SK-N-MC (cell line): ENCODE results near the gene SCG5.

Source experiments
- EZH2 ChIP-seq: fragments of 200-600 bp; sonication (generic); IDR thresholded peaks from one replicate; pipeline ENCODE4 v1.6.1; 2017; ENCODE audit warnings: antibody characterized with exemption
- POLR2AphosphoS5 ChIP-seq: IDR thresholded peaks from 2 replicates; pipeline ENCODE4 v1.6.1; 2012; ENCODE audit warnings: mild to moderate bottlenecking, low read depth, low read length, borderline replicate concordance

DNA sequence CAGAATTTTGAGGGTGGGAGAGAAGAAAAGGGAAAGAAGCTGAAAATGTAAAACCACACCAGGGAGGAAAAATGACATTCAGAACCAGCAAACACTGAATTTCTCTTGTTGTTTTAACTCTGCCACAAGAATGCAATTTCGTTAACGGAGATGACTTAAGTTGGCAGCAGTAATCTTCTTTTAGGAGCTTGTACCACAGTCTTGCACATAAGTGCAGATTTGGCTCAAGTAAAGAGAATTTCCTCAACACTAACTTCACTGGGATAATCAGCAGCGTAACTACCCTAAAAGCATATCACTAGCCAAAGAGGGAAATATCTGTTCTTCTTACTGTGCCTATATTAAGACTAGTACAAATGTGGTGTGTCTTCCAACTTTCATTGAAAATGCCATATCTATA is 91.8 kb downstream of the SCG5 start:
- TF ChIP-seq POLR2AphosphoS5 (no peak), EZH2 (no peak)
